ENCODE results near the gene CDKAL1.
A peak's percentile ranks its signal among the peaks of the same experiment; 100 is the strongest.

CDKAL1 gene

DNA sequence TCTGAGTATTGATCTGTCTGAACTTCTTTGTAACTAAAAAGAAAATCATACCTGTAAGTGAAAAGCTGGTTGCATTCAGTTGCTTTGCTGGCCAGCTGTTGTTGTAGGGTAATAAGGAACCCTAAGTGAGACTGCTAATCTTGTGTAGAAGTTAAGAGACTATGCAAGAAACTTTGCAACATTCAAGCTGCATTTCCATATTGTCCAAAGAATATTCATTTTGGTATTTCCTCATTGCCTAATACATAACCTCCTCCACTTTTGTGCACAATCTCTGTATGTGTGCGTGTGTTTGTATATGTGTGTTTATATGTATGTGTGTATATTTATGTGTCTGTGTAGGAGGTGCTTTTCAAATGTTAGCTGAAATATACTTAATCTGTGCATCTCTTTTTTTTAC lies 414.9 kb downstream of the CDKAL1 start:
- Histone ChIP-seq H3K4me3 (ENCODE audit: extremely low read depth, insufficient read depth, low read length, poor library complexity, severe bottlenecking) (no peak overlapping the region), H3K27ac (ENCODE audit: low read depth, low read length, severe bottlenecking) (no peak overlapping the region), H3K9me3 (ENCODE audit: control insufficient read depth, low read length) (no peaks in the 10 kb centered on the region), H3K4me1 (ENCODE audit: control insufficient read depth, insufficient read depth, low read length, poor library complexity, severe bottlenecking) (peaks cover 12% of the 10 kb centered on the region), H3K36me3 (ENCODE audit: control insufficient read depth, insufficient read depth, low read length) (no peaks in the 10 kb centered on the region)
- no CpG with 5 or more reads among the region's 1 CpG for WGBS, 2 experiments (ENCODE audit: insufficient coverage in 2 of 2)

DNA sequence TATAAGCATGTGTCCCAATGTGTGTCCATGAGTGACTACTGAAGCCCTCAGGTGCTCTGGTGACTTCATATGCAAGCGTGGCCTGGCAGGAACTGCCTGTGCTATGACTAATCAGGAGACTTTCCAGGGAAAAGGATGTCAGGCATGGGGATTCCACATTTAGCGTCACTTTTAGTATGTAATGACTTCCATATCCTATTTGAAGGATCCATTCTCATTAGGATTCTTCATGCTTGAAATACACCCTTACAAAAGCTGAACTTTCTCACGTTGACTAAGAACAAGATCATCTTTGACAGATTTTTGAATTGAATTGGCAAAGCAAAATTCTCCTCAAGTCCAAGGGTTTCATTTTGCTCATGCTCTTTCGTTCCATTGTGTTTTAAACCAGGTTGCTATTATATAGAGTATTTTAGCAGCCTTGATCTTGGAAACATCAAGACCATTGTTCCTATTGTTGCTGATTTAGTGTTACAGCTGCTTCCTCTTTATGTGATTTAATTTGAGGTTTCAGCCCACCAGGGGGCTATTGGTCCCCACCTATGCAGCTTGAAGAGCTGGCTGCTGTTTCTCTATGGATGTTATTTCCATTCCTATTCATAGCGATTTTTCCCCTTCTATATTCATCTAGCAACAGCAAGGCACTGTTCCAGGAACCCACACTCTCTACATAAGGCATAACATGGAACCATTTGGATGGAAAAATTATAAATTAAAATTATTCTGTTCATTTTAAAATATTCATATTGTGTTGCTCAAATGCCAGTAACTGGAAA lies 418.6 kb downstream of the CDKAL1 start:
- peaks cover 15% of the 10 kb centered on the region for H3K4me1 ChIP-seq (ENCODE audit: control insufficient read depth, insufficient read depth, low read length, poor library complexity, severe bottlenecking)
- H3K27ac ChIP-seq (ENCODE audit: low read depth, low read length, severe bottlenecking) = peak overlapping the region; percentile 77
- peaks cover 8% of the 10 kb centered on the region for H3K36me3 ChIP-seq (ENCODE audit: control insufficient read depth, insufficient read depth, low read length)
- no peak overlapping the region for H3K4me3 ChIP-seq (ENCODE audit: extremely low read depth, insufficient read depth, low read length, poor library complexity, severe bottlenecking)
- WGBS, 2 experiments (ENCODE audit: insufficient coverage in 2 of 2) = 73 to 80% methylated on average over 2 to 3 of the region's 5 CpGs
- no peaks in the 10 kb centered on the region for H3K9me3 ChIP-seq (ENCODE audit: control insufficient read depth, low read length)

DNA sequence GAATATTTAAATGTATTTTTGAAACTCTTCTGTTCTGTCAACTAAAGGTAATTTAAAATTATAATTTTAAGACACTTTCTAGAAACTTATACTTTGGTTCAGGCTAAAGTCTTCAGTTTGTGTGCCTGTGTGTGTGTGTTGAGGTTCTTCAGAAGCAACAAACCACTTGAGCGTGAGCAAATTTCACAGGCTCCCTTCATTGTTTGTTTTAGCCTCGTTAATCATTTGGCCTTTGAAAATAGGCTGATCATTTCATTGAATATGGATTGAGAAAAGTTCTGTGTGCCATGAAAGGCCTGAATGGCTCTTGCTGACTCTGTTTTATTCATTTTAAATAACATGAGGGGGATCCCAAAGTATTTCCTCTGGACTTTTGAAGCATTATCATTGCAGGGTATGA lies 420.1 kb downstream of the CDKAL1 start:
- H3K36me3 ChIP-seq (ENCODE audit: control insufficient read depth, insufficient read depth, low read length) = peaks cover 8% of the 10 kb centered on the region
- H3K9me3 ChIP-seq (ENCODE audit: control insufficient read depth, low read length) = no peaks in the 10 kb centered on the region
- 80 to 83% methylated on average over 1 to 2 of the region's 2 CpGs for WGBS, 2 experiments (ENCODE audit: insufficient coverage in 2 of 2)
- H3K4me1 ChIP-seq (ENCODE audit: control insufficient read depth, insufficient read depth, low read length, poor library complexity, severe bottlenecking) = peaks cover 15% of the 10 kb centered on the region
- no peak overlapping the region for H3K27ac ChIP-seq (ENCODE audit: low read depth, low read length, severe bottlenecking)
- H3K4me3 ChIP-seq (ENCODE audit: extremely low read depth, insufficient read depth, low read length, poor library complexity, severe bottlenecking) = no peak overlapping the region

DNA sequence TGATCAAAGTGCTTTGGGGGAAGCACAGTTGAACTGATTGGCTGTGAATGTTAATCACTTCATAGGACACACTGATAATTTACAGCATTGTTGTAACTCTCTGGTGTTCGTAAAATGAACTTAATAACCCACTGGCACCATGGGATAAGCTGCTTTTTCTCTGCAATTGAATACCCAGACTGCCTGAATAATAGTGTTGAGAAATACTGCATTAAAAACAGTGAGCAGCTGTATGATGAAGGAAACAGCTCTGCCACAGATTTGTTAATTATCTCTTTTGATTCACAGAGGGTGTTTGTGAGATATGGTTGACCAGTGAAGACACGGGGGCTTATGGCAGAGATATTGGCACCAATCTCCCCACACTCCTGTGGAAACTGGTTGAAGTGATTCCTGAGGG lies 420.9 kb downstream of the CDKAL1 start:
- WGBS, 2 experiments (ENCODE audit: insufficient coverage in 2 of 2) = no CpG with 5 or more reads among the region's 2 CpGs
- Histone ChIP-seq H3K27ac (ENCODE audit: low read depth, low read length, severe bottlenecking) (no peak overlapping the region), H3K9me3 (ENCODE audit: control insufficient read depth, low read length) (no peaks in the 10 kb centered on the region), H3K4me3 (ENCODE audit: extremely low read depth, insufficient read depth, low read length, poor library complexity, severe bottlenecking) (no peak overlapping the region), H3K36me3 (ENCODE audit: control insufficient read depth, insufficient read depth, low read length) (peaks cover 8% of the 10 kb centered on the region), H3K4me1 (ENCODE audit: control insufficient read depth, insufficient read depth, low read length, poor library complexity, severe bottlenecking) (peaks cover 15% of the 10 kb centered on the region)

DNA sequence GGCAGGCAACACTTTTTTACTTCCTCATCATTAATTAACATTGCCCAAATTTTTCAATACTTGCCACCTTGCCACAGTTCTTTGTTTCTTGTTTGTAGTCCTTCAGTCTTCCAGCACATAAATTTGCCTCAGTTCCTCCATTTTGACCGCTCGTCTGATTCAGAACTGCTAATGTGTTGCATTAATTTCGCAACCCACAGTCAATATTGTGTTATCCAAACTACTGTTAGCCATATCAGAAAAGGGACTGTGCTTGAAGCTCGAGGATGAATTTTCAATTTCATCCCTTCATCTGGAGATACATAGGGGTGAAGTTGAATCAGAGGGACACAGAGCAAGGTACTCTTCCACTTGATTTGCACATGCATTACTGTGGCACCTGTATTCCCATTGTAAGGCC lies 421.5 kb downstream of the CDKAL1 start:
- Histone ChIP-seq H3K4me3 (ENCODE audit: extremely low read depth, insufficient read depth, low read length, poor library complexity, severe bottlenecking) (no peak overlapping the region), H3K4me1 (ENCODE audit: control insufficient read depth, insufficient read depth, low read length, poor library complexity, severe bottlenecking) (peaks cover 15% of the 10 kb centered on the region), H3K9me3 (ENCODE audit: control insufficient read depth, low read length) (no peaks in the 10 kb centered on the region), H3K36me3 (ENCODE audit: control insufficient read depth, insufficient read depth, low read length) (peaks cover 8% of the 10 kb centered on the region), H3K27ac (ENCODE audit: low read depth, low read length, severe bottlenecking) (no peak overlapping the region)
- WGBS, 2 experiments (ENCODE audit: insufficient coverage in 2 of 2) = 95% methylated on average over 2 to 4 of the region's 4 CpGs

DNA sequence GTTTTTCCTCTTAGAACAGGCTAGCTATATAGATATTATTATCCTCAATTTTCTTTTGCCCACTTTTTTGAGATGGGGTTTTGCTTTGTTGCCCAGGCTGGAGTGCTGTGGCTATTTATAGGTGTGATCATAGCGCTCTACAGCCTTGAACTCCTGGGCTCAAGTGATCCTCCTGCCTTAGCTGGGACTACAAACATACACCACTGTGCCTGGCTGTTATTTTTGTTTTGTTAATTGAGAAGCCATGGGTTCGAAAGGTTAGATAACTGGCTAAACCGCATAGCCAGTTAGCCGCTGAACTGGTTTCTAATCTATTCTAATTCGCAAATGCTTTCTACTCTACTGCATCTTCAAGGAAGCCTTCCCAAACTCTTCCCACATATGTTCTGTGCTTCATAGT lies 425.8 kb downstream of the CDKAL1 start:
- peaks cover 8% of the 10 kb centered on the region for H3K36me3 ChIP-seq (ENCODE audit: control insufficient read depth, insufficient read depth, low read length)
- 90 to 98% methylated on average over 2 to 5 of the region's 5 CpGs for WGBS, 2 experiments (ENCODE audit: insufficient coverage in 2 of 2)
- H3K9me3 ChIP-seq (ENCODE audit: control insufficient read depth, low read length) = no peaks in the 10 kb centered on the region
- H3K4me3 ChIP-seq (ENCODE audit: extremely low read depth, insufficient read depth, low read length, poor library complexity, severe bottlenecking) = no peak overlapping the region
- no peaks in the 10 kb centered on the region for H3K4me1 ChIP-seq (ENCODE audit: control insufficient read depth, insufficient read depth, low read length, poor library complexity, severe bottlenecking)
- no peak overlapping the region for H3K27ac ChIP-seq (ENCODE audit: low read depth, low read length, severe bottlenecking)

DNA sequence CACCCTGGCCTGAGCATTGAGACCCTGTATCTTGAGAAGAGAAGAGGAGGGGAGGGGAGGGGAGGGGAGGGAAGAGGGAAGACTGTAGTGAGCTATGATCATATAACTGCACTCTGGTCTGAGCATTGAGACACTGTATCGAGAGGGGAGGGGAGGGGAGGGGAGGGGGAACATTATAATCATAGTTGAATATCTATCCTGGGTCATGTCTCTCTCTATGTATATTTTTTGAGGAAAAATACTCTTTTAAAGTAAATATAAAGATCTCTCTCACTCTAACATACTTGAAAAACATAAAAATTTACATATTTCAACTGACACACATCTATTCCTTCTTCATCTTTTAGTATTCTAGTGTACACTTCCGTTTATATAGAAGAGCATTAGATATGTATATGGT lies 431.0 kb downstream of the CDKAL1 start:
- Histone ChIP-seq H3K4me1 (ENCODE audit: control insufficient read depth, insufficient read depth, low read length, poor library complexity, severe bottlenecking) (no peaks in the 10 kb centered on the region), H3K9me3 (ENCODE audit: control insufficient read depth, low read length) (peaks cover 4% of the 10 kb centered on the region), H3K27ac (ENCODE audit: low read depth, low read length, severe bottlenecking) (no peak overlapping the region), H3K4me3 (ENCODE audit: extremely low read depth, insufficient read depth, low read length, poor library complexity, severe bottlenecking) (no peak overlapping the region), H3K36me3 (ENCODE audit: control insufficient read depth, insufficient read depth, low read length) (no peaks in the 10 kb centered on the region)
- no CpG with 5 or more reads among the region's 2 CpGs for WGBS, 2 experiments (ENCODE audit: insufficient coverage in 2 of 2)

DNA sequence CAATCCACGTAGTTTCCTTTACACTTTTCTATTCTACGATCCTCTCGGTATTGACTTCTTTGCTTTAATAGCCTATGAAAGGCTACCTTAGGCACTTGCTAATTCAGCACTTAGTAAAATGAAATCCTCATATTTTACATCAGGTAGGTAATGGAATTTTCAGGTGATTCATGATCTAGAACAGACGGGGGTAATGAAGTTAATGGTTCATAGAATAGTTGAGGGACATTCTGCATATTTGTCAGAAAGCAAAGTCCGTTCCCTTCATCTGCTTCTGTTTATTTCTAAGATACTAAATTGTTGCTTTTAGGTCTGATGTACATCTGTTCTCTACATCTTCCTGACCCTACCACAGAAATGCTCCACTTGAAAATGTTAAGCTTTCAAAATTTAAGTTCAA lies 431.7 kb downstream of the CDKAL1 start:
- Histone ChIP-seq H3K36me3 (ENCODE audit: control insufficient read depth, insufficient read depth, low read length) (no peaks in the 10 kb centered on the region), H3K9me3 (ENCODE audit: control insufficient read depth, low read length) (peaks cover 4% of the 10 kb centered on the region), H3K4me3 (ENCODE audit: extremely low read depth, insufficient read depth, low read length, poor library complexity, severe bottlenecking) (no peak overlapping the region), H3K27ac (ENCODE audit: low read depth, low read length, severe bottlenecking) (no peak overlapping the region), H3K4me1 (ENCODE audit: control insufficient read depth, insufficient read depth, low read length, poor library complexity, severe bottlenecking) (no peaks in the 10 kb centered on the region)
- WGBS, 2 experiments (ENCODE audit: insufficient coverage in 2 of 2) = 100% methylated on average over 1 to 4 of the region's 5 CpGs

DNA sequence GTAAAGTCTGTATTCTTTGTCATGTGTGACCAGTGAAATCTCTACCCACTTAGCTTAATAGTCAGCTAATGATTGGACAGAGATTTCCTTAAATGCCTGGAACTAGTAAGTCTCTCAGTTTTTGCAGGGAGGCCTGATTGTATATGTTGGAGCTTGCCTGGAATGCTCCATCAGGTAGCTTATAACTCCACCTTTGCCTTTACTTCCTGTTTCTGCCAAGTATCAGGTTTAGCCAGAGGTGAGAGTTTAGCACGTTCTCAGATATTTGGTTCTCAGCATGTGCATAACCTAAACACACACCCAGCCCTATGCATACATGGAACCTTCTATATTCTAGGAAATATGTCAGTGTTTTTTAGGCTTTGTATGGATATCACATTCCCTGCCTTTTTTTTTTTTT lies 435.3 kb downstream of the CDKAL1 start:
- no peaks in the 10 kb centered on the region for H3K4me1 ChIP-seq (ENCODE audit: control insufficient read depth, insufficient read depth, low read length, poor library complexity, severe bottlenecking)
- H3K9me3 ChIP-seq (ENCODE audit: control insufficient read depth, low read length) = peaks cover 4% of the 10 kb centered on the region
- H3K27ac ChIP-seq (ENCODE audit: low read depth, low read length, severe bottlenecking) = no peak overlapping the region
- H3K4me3 ChIP-seq (ENCODE audit: extremely low read depth, insufficient read depth, low read length, poor library complexity, severe bottlenecking) = no peak overlapping the region
- no peaks in the 10 kb centered on the region for H3K36me3 ChIP-seq (ENCODE audit: control insufficient read depth, insufficient read depth, low read length)
- WGBS, 2 experiments (ENCODE audit: insufficient coverage in 2 of 2) = no CpG with 5 or more reads among the region's 1 CpG

DNA sequence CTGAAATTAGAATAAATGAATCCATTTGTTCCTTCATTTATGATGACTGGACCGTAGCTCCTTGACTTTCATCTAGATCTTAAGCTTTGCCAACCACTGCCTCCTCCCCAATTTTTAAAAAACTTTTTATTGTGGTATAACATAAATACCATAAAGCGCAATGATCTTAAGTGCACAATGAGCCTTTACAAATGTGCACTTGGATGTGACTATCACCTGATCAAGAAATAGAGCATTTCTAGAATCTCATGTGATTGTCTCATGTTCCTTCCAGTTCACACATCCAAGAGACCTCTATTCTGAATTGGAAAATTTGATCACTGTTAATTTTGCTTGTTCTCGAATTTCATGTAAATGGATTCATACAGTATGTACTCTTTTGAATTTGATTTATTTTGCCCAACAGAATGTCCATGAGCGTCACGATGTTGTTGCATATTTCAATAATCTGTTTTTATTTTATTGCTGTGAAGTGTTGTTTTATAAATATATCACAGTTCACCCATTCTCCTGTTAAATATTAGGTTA lies 442.2 kb downstream of the CDKAL1 start:
- Histone ChIP-seq H3K36me3 (ENCODE audit: control insufficient read depth, insufficient read depth, low read length) (no peaks in the 10 kb centered on the region), H3K9me3 (ENCODE audit: control insufficient read depth, low read length) (no peaks in the 10 kb centered on the region), H3K4me1 (ENCODE audit: control insufficient read depth, insufficient read depth, low read length, poor library complexity, severe bottlenecking) (no peaks in the 10 kb centered on the region), H3K4me3 (ENCODE audit: extremely low read depth, insufficient read depth, low read length, poor library complexity, severe bottlenecking) (no peak overlapping the region), H3K27ac (ENCODE audit: low read depth, low read length, severe bottlenecking) (no peak overlapping the region)
- WGBS, 2 experiments (ENCODE audit: insufficient coverage in 2 of 2) = 100% methylated on average over 1 of the region's 5 CpGs; no CpG with 5 or more reads in 1 of the 2 experiments

DNA sequence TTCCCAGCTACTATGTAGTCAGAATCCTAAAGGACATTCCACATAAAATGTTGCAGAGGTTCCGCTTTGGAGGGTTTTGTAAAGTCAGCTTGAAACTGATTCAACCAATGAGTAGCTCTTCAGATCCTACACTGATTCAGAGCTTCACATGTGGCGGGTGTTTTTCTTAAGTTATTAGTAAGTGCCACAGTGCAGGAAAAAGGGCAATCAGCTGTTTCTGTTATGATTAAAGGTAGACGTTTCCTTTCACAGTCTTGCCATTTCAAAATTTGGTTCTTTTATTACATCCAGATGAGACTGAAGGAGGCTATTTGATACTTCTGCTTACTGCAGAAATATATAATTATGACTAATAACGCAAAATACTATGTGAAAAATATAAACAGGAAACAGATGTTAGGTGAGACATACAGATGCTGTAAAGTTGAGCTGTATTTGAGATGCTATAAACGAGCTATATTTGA lies 443.9 kb downstream of the CDKAL1 start:
- WGBS, 2 experiments (ENCODE audit: insufficient coverage in 2 of 2) = 80% methylated on average over 1 of the region's 5 CpGs
- H3K36me3 ChIP-seq (ENCODE audit: control insufficient read depth, insufficient read depth, low read length) = no peaks in the 10 kb centered on the region

More for the DNA sequence above, 443.9 kb downstream of the CDKAL1 start:
- Histone ChIP-seq H3K27ac (ENCODE audit: low read depth, low read length, severe bottlenecking) (no peak overlapping the region), H3K9me3 (ENCODE audit: control insufficient read depth, low read length) (no peaks in the 10 kb centered on the region), H3K4me1 (ENCODE audit: control insufficient read depth, insufficient read depth, low read length, poor library complexity, severe bottlenecking) (no peaks in the 10 kb centered on the region), H3K4me3 (ENCODE audit: extremely low read depth, insufficient read depth, low read length, poor library complexity, severe bottlenecking) (no peak overlapping the region)
